Heart left ventricle (tissue), 16 donors: ENCODE results near the gene NFIB. TPM values are rescaled to one million over a fixed set of nuclear protein-coding genes. Genes with fewer than 3 reads are reported as not detected.
A peak's percentile ranks its signal among the peaks of the same experiment; 100 is the strongest.

Experiments
- ATAC-seq, 4 donors: fragments of 200-7000 bp; cut with Tn5 transposase; one replicate each; pipeline ENCODE4 v1.9.1; 2020 to 2022; ENCODE audit warnings: moderate library complexity in 4 of 4, mild to moderate bottlenecking in 3 of 4, moderate number of reproducible peaks in 1 of 4
- DNase-seq, 5 donors: peaks; one replicate each; pipeline ENCODE4 v3.0.0-alpha.2; 2020
- H3K27ac ChIP-seq, 12 donors: fragments of 200-600 bp; sonication (generic) in 4 of 12; one replicate each; pipeline versions ENCODE4 v1.5.0 to v1.8.0; 2016 to 2022; ENCODE audit warnings: mild to moderate bottlenecking in 2 of 12
- H3K27me3 ChIP-seq, 9 donors: fragments of 200-600 bp; sonication (generic) in 2 of 9; one replicate each; pipeline versions ENCODE4 v1.5.1 to v1.8.0; 2016 to 2022; ENCODE audit warnings: mild to moderate bottlenecking in 3 of 9
- H3K36me3 ChIP-seq, 9 donors: fragments of 200-600 bp; sonication (generic) in 2 of 9; one replicate each; pipeline versions ENCODE4 v1.5.0 to v1.8.0; 2018 to 2022; ENCODE audit warnings: mild to moderate bottlenecking in 2 of 9
- H3K4me1 ChIP-seq, 12 donors: fragments of 200-600 bp; sonication (generic) in 4 of 12; one replicate each; pipeline versions ENCODE4 v1.5.0 to v1.8.0; 2016 to 2022; ENCODE audit warnings: mild to moderate bottlenecking in 3 of 12
- H3K4me3 ChIP-seq, 12 donors: fragments of 200-600 bp; sonication (generic) in 4 of 12; one replicate each; pipeline versions ENCODE4 v1.5.0 to v1.8.0; 2017 to 2022; ENCODE audit warnings: mild to moderate bottlenecking in 9 of 12, moderate library complexity in 4 of 12
- H3K9me3 ChIP-seq, 12 donors: fragments of 200-600 bp; sonication (generic) in 4 of 12; one replicate each; pipeline versions ENCODE4 v1.5.0 to v1.8.0; 2016 to 2022; ENCODE audit warnings: mild to moderate bottlenecking in 1 of 12
- CTCF ChIP-seq, 12 donors: fragments of 200-600 bp; sonication (generic) in 4 of 12; IDR thresholded peaks; one replicate each; pipeline versions ENCODE4 v1.5.0 to v1.8.0; 2018 to 2022; ENCODE audit warnings: antibody characterized with exemption in 12 of 12, mild to moderate bottlenecking in 5 of 12
- POLR2A ChIP-seq, 2 donors: fragments of 450-650 bp; IDR thresholded peaks; one replicate each; pipeline ENCODE4 v1.6.1; 2017; ENCODE audit warnings: antibody characterized with exemption in 2 of 2, mild to moderate bottlenecking in 2 of 2, moderate library complexity in 2 of 2
- WGBS, 4 donors: extraction: QIAGEN DNeasy Blood & Tissue Kit in 2 of 4; methylation state at CpG; one replicate each; pipeline versions ENCODE4 v1.1.5 to v1.1.7; 2013 to 2018; 5-methylcytosine and 5-hydroxymethylcytosine counted together
- intact Hi-C, 10 donors: fragments of 100-400 bp; cut with DNase I; formaldehyde crosslinking; loops; one replicate each; pipeline versions ENCODE4 v1.11.1 to v1.14.2; 2022
- polyA plus RNA-seq, 2 donors: library from polyadenylated mRNA; stranded (reverse); fragments of 200-250 nt; gene quantifications; one replicate each; pipeline ENCODE4 v1.2.3, GENCODE V29; 2013
- total RNA-seq, 9 donors: library from RNA; depleted of rRNA in 2 of 9; stranded (reverse); fragments of >200 nt in 2 of 9; fragmentation: NEBNext Ultra II Directional in 3 of 9; extraction: Animal tissue kit (Norgen Biotek cat#: 25700) in 3 of 9; gene quantifications; one replicate each; pipeline versions ENCODE4 v1.1.0 to v1.2.4, GENCODE V29; 2016 to 2023
- donor health status: ischemic (EF 13 %, LVEDD 7.1; RV severe dilation, severe dysfunction).
- donor health status: healthy with polysubstance abuse.
- donor health status: DM: no; HTN: yes; CAD: no.
- donor health status: DM: no; HTN: no; CAD: no.
- donor health status: ischemic (EF 25% LVEDD 6.9; RV normal size, moderate dysfunction).
- donor health status: ischemic (EF 25% LVEDD 5.7; RV mildly dilated, moderate dysfunction).
- donor health status: healthy.
- donor health status: DM: yes; HTN: yes; CAD: no.
- donor health status: ischemic (EF 35%, LVEDD 5.7; RV mildly dilated, moderate dysfunction).
- donor health status: nonischemic (EF 11% LVEDD 7.7; RV severe dilation, severe dysfunction).
- donor health status: DM: yes; HTN: yes; CAD: no.
- donor health status: PGD.
- donor health status: ischemic (EF 29% LVEDD 5.4; RV normal size, mild dysfunction).
- donor health status: nonischemic (EF 23%, LVEDD 6.1; RV moderate dilation, normal function).

Gene NFIB
- total and polyA plus RNA-seq, 11 donors, result 24.5 to 148 (median 98.2) TPM

GRCh38 chr9:14054096-14054495 lies 259.8 kb downstream of the NFIB start:
- WGBS, 4 donors, result 75 to 97% (median 96%) methylated on average over 2 of the region's 2 CpGs
- no peak for DNase-seq
- intact Hi-C loops, result no loop called here
- no peaks in the 10 kb centered on the region for H3K36me3 ChIP-seq
- H3K9me3 ChIP-seq, result no peaks in the 10 kb centered on the region
- no peak overlapping the region for H3K4me3 ChIP-seq
- H3K27me3 ChIP-seq, result no peaks in the 10 kb centered on the region
- peaks cover 0 to 37% (median 11%) of the 10 kb centered on the region in 12 donors for H3K4me1 ChIP-seq
- TF ChIP-seq CTCF (IDR thresholded peaks at IDR 0.05) (no peak), POLR2A (IDR thresholded peaks at IDR 0.05) (no peak)
- H3K27ac ChIP-seq, result no peak overlapping the region
- no peak for ATAC-seq

GRCh38 chr9:14052359-14052758 lies 261.6 kb downstream of the NFIB start:
- Histone ChIP-seq H3K4me3 (no peak overlapping the region), H3K27me3 (no peaks in the 10 kb centered on the region), H3K27ac (peak overlapping the region in 1 of 12 donors; percentile 20), H3K4me1 (peaks cover 0 to 23% (median 8%) of the 10 kb centered on the region in 12 donors), H3K9me3 (no peaks in the 10 kb centered on the region), H3K36me3 (no peaks in the 10 kb centered on the region)
- WGBS, 4 donors, result 61 to 72% (median 68%) methylated on average over 2 of the region's 2 CpGs
- ATAC-seq (peak in 2 of 4 donors; percentile 29 to 32), DNase-seq (no peak)
- no peak for TF ChIP-seq POLR2A (IDR thresholded peaks at IDR 0.05)
- TF ChIP-seq CTCF (IDR thresholded peaks at IDR 0.05), result no peak
- intact Hi-C loops, result no loop called here

- Histone ChIP-seq H3K27ac (no peak overlapping the region), H3K4me3 (no peak overlapping the region), H3K36me3 (no peaks in the 10 kb centered on the region), H3K27me3 (no peaks in the 10 kb centered on the region), H3K9me3 (no peaks in the 10 kb centered on the region), H3K4me1 (peaks cover 0 to 14% (median under 1%) of the 10 kb centered on the region in 12 donors)
- DNase-seq (no peak), ATAC-seq (peak in 1 of 4 donors; percentile 67)
- intact Hi-C loops, result no loop called here
- no peak for TF ChIP-seq POLR2A (IDR thresholded peaks at IDR 0.05)
- no peak for TF ChIP-seq CTCF (IDR thresholded peaks at IDR 0.05)
Observed at GRCh38 chr9:14051419-14051818, 262.5 kb downstream of the NFIB start.

- intact Hi-C loops, result loop anchor here in 1 of 10 donors (5.0 kb wide), 1 partner anchor 44 kb away; no protein-coding TSS in a partner anchor
- no peaks in the 10 kb centered on the region for H3K4me1 ChIP-seq
- ATAC-seq (no peak), DNase-seq (no peak)
- no peak for TF ChIP-seq POLR2A (IDR thresholded peaks at IDR 0.05)
- TF ChIP-seq CTCF (IDR thresholded peaks at IDR 0.05), result no peak
- H3K4me3 ChIP-seq, result no peak overlapping the region
- H3K27ac ChIP-seq, result no peak overlapping the region
- 86 to 94% (median 92%) methylated on average over 1 of the region's 1 CpG for WGBS, 4 donors
- H3K36me3 ChIP-seq, result no peaks in the 10 kb centered on the region
- H3K27me3 ChIP-seq, result no peaks in the 10 kb centered on the region
- H3K9me3 ChIP-seq, result no peaks in the 10 kb centered on the region
Observed at GRCh38 chr9:14043483-14043882, 270.5 kb downstream of the NFIB start.
